ENCODE data around the gene PRODH2. TPM values are rescaled to one million over a fixed set of nuclear protein-coding genes. Genes with fewer than 3 reads are reported as not detected.

The PRODH2 gene
- total and polyA plus RNA-seq, 10 of the 15 experiments (the other 5 are each of a cell fraction or from before 2014, with no cell fraction given), result 0.07 TPM; not detected in 9

DNA sequence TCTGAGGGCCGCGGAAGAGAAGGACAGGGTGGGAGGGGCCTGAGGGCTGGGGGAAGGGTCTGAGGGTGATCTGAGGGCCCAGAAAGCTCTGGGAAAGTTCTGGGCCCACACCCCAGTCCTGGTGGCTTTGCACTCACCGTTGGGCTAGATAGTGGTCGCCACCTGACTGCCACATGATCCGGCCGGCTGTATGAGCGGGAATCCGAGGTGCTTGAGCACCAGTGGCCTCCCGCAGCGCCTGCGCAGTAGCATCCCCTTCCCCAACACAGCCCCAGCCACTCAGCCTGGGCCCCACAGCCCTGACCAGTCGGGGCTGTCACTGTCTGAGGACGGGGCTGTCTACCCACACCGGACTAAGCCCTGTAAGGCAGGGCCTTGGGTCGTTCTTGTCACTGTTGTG lies 15.0 kb downstream of the PRODH2 start:
- no peak for FAIRE-seq
- POLR2A ChIA-PET, result no interaction called here
- DNase-seq (ENCODE audit: low read depth, low spot score), result no peak
- Histone ChIP-seq H2AFZ (ENCODE audit: control insufficient read depth, low read depth, low read length) (no peak overlapping the region), H3K27me3 (replicated peaks in 1 of 2; ENCODE audit: control insufficient read depth in 2 of 2, insufficient read depth in 2 of 2, low read length in 1 of 2) (peaks cover 0 to 2% of the 10 kb centered on the region in 2 experiments; a peak in 1 of 4 replicates), H3K9ac (ENCODE audit: control insufficient read depth, insufficient read depth, low read length) (no peak overlapping the region), H4K20me1 (ENCODE audit: control insufficient read depth, insufficient read depth) (no peaks in the 10 kb centered on the region), H3K36me3 (ENCODE audit: control insufficient read depth in 2 of 2, insufficient read depth in 2 of 2, low read length in 1 of 2) (no peaks in the 10 kb centered on the region), H3K9me3 (replicated peaks; ENCODE audit: control insufficient read depth, insufficient read depth, low read length) (no peaks in the 10 kb centered on the region), H3K4me1 (ENCODE audit: control insufficient read depth, insufficient read depth, low read length) (no peaks in the 10 kb centered on the region), H3K4me3 (no peak overlapping the region), H3K4me2 (ENCODE audit: control insufficient read depth, insufficient read depth) (no peak overlapping the region), H3K27ac (ENCODE audit: control insufficient read depth, insufficient read depth) (no peak overlapping the region), H3K79me2 (ENCODE audit: control insufficient read depth, insufficient read depth, low read length) (no peaks in the 10 kb centered on the region)
- SMC1A ChIA-PET (ENCODE audit: uncharacterized antibody, unreplicated experiment), result no interaction called here
- in situ Hi-C loops (cut with MboI) (no loop called here), intact Hi-C loops (cut with micrococcal nuclease; ENCODE audit: unreplicated experiment) (no loop called here)
- CTCF ChIA-PET, result interaction anchor here (0.6 kb wide), 2 partner anchors 51 to 355 kb away, joined by 3 read pairs; no protein-coding TSS in a partner anchor
- ATAC-seq, result no peak
- RAD21 ChIA-PET (ENCODE audit: unreplicated experiment), result no interaction called here
- BruUV-seq (replicated peaks), result no TSS peak
- TF ChIP-seq SREBF2 (IDR thresholded peaks at IDR 0.05; ENCODE audit: low read length), result no peak
- no peak for TF ChIP-seq RAD51 (IDR thresholded peaks at IDR 0.05)
- TF ChIP-seq EGR1 (IDR thresholded peaks at IDR 0.05; ENCODE audit: borderline replicate concordance in 1 of 2, low read depth in 2 of 2, low read length in 2 of 2), result no peak
- TF ChIP-seq POU2F2 (IDR thresholded peaks at IDR 0.05; ENCODE audit: borderline replicate concordance, low read depth, low read length), result no peak
- TF ChIP-seq SMAD1 (IDR thresholded peaks at IDR 0.05; ENCODE audit: low read depth, partially characterized antibody), result no peak
- TF ChIP-seq CHD1 (IDR thresholded peaks at IDR 0.05; ENCODE audit: low read depth, low read length), result no peak
- WGBS (ENCODE audit: insufficient coverage, insufficient replicate concordance, low lambda C conversion rate, missing lambda C conversion rate), result 4% methylated on average over 13 of the region's 15 CpGs

DNA sequence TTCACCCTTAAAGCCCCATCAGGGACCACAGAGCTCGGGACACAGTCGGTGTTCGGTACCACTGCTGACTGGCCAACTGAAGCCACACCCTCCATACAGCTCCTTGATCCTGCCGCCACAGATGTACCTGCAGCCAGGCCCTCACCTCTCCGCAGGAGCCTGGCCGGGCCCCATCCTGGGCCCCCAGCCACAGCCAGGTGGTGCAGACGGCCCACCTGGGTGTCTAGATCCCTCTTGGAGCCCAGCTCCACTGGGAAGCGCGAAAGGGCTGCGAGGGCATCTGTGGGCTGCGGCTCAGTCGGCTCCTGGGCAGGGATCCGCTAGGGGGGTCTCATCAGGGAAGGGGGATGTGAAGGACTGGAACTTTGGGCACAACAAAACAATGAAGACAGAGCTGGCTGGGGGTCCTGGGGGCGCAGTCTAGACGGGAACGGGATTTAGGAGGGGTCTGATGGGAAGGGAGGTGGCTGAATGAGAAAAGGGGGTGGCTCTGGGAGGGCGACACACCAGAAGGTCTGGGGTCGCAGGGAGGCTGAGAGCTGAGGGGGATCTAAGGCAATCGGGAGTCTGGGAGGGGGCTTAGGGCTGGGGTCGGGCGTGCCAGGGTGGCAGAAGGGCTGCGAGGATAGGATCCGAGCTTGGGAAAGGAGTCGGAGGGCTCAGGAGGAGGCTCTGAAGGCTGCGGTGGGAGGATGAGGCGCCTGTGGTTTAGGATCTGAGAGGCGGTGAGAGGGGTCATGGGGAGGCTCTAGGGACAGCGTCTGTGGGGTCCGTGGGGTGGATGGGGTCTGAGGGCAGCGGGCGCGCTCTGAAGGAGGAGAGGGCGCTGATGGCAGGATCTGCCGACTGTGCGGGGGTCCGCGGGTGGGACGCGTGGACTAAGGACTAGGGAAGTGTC lies 15.8 kb downstream of the PRODH2 start:
- Histone ChIP-seq H3K4me2 (ENCODE audit: control insufficient read depth, insufficient read depth) (no peak overlapping the region), H3K79me2 (ENCODE audit: control insufficient read depth, insufficient read depth, low read length) (no peaks in the 10 kb centered on the region), H3K4me3 (no peak overlapping the region), H3K9ac (ENCODE audit: control insufficient read depth, insufficient read depth, low read length) (no peak overlapping the region), H2AFZ (ENCODE audit: control insufficient read depth, low read depth, low read length) (no peak overlapping the region), H3K27ac (ENCODE audit: control insufficient read depth, insufficient read depth) (no peak overlapping the region), H4K20me1 (ENCODE audit: control insufficient read depth, insufficient read depth) (no peaks in the 10 kb centered on the region), H3K36me3 (ENCODE audit: control insufficient read depth in 2 of 2, insufficient read depth in 2 of 2, low read length in 1 of 2) (no peaks in the 10 kb centered on the region), H3K27me3 (replicated peaks in 1 of 2; ENCODE audit: control insufficient read depth in 2 of 2, insufficient read depth in 2 of 2, low read length in 1 of 2) (peaks cover 0 to 2% of the 10 kb centered on the region in 2 experiments; a peak in 1 of 4 replicates), H3K9me3 (replicated peaks; ENCODE audit: control insufficient read depth, insufficient read depth, low read length) (no peaks in the 10 kb centered on the region), H3K4me1 (ENCODE audit: control insufficient read depth, insufficient read depth, low read length) (no peaks in the 10 kb centered on the region)
- ChIA-PET CTCF (no interaction called here), POLR2A (no interaction called here), SMC1A (ENCODE audit: uncharacterized antibody, unreplicated experiment) (no interaction called here), RAD21 (ENCODE audit: unreplicated experiment) (no interaction called here)
- WGBS (ENCODE audit: insufficient coverage, insufficient replicate concordance, low lambda C conversion rate, missing lambda C conversion rate), result 33% methylated on average over 30 of the region's 39 CpGs
- ATAC-seq (no peak), DNase-seq (ENCODE audit: low read depth, low spot score) (no peak), FAIRE-seq (no peak)
- intact Hi-C loops (cut with micrococcal nuclease; ENCODE audit: unreplicated experiment) (no loop called here), in situ Hi-C loops (cut with MboI) (no loop called here)
- no TSS peak for BruUV-seq (replicated peaks)
- TF ChIP-seq SREBF1 (IDR thresholded peaks at IDR 0.05; ENCODE audit: low read length) (no peak), NKRF (conservative IDR thresholded peaks at IDR 0.05) (no peak), MEF2B (IDR thresholded peaks at IDR 0.05; ENCODE audit: partially characterized antibody, poor library complexity, severe bottlenecking) (no peak), RUNX3 (IDR thresholded peaks at IDR 0.05; ENCODE audit: low read length) (no peak), CBX5 (IDR thresholded peaks at IDR 0.05; ENCODE audit: low read depth) (no peak)
- TF ChIP-seq, protein P1, sequence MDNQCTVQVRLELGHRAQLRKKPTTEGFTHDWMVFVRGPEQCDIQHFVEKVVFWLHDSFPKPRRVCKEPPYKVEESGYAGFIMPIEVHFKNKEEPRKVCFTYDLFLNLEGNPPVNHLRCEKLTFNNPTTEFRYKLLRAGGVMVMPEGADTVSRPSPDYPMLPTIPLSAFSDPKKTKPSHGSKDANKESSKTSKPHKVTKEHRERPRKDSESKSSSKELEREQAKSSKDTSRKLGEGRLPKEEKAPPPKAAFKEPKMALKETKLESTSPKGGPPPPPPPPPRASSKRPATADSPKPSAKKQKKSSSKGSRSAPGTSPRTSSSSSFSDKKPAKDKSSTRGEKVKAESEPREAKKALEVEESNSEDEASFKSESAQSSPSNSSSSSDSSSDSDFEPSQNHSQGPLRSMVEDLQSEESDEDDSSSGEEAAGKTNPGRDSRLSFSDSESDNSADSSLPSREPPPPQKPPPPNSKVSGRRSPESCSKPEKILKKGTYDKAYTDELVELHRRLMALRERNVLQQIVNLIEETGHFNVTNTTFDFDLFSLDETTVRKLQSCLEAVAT (IDR thresholded peaks at IDR 0.05), result no peak
